Hepatic stellate cell (primary cell): ENCODE measurements around the gene C12orf75.
A peak's percentile ranks its signal among the peaks of the same experiment; 100 is the strongest.

Experiments
- DNase-seq: peaks from one replicate; pipeline ENCODE4 v3.0.0; 2011; ENCODE audit warnings: low spot score

Gene C12orf75

DNA sequence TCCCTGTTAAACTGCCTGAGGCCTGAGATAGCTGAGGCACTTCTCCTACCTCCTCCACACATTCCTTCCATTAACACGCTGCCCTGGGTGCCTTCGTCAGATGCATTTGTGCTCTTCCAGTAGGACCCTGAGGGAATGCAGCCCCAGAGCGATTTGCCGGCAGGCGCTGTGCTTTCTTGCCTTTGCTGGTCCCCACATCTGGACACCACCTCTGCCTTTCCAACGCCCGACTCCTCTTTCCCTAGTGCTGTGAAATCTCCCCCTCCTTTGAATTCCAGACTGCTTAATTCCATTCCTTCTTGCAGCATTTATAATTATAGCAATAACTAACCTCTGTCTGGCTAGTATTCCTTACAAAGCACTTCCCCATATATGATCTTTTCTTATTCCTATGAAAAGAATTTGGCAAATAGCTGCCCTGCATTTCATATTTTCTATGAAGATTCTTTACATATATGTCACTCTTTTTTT lies 88.4 kb downstream of the C12orf75 start:
- DNase-seq, result no peak

DNA sequence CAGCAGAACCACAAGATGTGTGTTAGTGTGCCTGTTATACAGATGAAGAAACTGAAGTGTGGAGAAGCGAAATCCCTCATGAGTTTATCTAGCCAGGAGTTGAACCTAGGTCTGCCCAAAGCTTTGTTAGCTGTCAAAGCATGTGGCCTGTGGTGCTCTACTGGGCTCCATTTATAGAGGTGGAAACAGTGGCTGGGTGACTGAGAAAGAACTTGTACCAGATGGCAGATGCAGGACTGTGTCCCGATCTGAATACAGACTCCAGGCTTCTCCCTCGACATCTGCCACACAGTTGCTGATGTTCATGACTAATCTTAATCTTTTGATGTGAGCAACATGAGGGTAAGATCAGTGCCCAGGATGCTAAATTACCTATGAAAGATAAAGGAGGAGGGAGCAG lies 89.1 kb downstream of the C12orf75 start:
- DNase-seq, result no peak

DNA sequence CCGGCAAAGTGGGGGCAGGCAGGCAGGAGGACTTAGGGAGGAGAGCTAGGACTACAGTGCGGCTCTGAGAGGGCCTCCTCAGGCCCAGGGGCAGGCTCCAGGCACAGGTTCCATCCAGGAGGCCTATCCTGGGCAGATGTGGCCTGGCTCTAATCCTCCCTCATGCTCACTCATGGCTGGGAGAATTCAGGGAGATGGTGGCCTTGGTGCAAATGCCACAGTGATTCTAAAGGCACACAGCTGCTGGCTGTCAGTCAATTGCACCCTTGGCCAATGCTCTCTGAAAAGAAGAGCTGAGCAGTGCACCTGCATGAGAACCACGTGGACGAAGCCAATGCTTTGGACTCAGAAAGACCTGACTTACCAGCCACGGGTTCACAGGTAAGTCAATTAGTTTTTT lies 89.6 kb downstream of the C12orf75 start:
- DNase-seq, result no peak

DNA sequence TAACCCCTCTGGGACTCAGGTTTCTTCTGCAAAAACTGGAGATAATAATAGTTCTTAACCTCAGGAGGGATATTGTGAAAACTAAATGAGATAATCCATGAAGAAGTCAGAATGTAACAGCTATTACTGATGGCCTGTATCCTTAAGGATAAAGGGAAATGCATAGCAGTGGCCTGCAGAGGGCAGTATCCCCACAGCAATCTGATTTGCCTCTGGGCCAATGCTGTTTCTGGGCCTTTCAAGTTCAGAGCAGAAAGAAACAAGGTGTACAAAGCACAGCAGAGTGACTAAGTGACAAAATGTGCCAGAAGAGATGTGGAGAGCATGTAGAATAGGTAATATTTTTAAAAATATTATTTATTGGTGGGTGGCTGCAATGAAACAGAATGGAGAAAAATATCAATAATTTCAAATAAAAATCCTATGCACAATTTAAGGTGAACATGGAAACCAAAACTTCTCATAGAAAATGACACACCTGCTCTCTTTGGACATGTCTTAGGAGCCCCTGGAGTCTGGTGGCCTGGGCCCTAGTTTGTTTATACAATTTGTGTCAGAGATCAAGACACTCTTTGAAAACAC lies 90.3 kb downstream of the C12orf75 start:
- DNase-seq, result peak; percentile 57
